Endothelial cell of umbilical vein (primary cell): Measurements from ENCODE around the gene SELENON.

Experiments
- EZH2 ChIP-seq: IDR thresholded peaks from 2 replicates; pipeline ENCODE4 v1.6.1; 2012; ENCODE audit warnings: borderline replicate concordance, low read depth, mild to moderate bottlenecking, moderate library complexity, low read length, inconsistent platforms; ENCODE audit not compliant: severe bottlenecking
- FOS ChIP-seq: IDR thresholded peaks from 2 replicates; pipeline ENCODE4 v1.6.1; 2011; ENCODE audit warnings: mild to moderate bottlenecking, low read length, moderate library complexity, borderline replicate concordance; ENCODE audit not compliant: insufficient read depth
- JUN ChIP-seq: IDR thresholded peaks from 2 replicates; pipeline ENCODE4 v1.6.1; 2011; ENCODE audit warnings: borderline replicate concordance, low read depth; ENCODE audit not compliant: insufficient read length, insufficient read depth
- POLR2A ChIP-seq: IDR thresholded peaks from 2 replicates; pipeline ENCODE4 v1.6.1; 2012; ENCODE audit warnings: low read depth, mild to moderate bottlenecking, control low read depth, low read length
- POLR2AphosphoS5 ChIP-seq: IDR thresholded peaks from 2 replicates; pipeline ENCODE4 v1.6.1; 2012; ENCODE audit warnings: low read depth, mild to moderate bottlenecking, control low read depth, low read length, moderate library complexity; ENCODE audit not compliant: insufficient read depth
- TF ChIP-seq, protein P1 (sequence below), 2 donors: IDR thresholded peaks; 1 replicate in 1 of 2; 2 replicates in 1 of 2; pipeline ENCODE4 v1.5.1; 2011; ENCODE audit warnings: low read length in 2 of 2, mild to moderate bottlenecking in 2 of 2, moderate library complexity in 2 of 2, control low read depth in 1 of 2, inconsistent platforms in 1 of 2, low read depth in 1 of 2; ENCODE audit not compliant: insufficient read depth in 1 of 2; ENCODE audit errors: extremely low read depth in 1 of 2
- TF ChIP-seq, protein P2 (sequence below): IDR thresholded peaks from 2 replicates; pipeline ENCODE4 v1.6.1; 2011; ENCODE audit not compliant: insufficient read depth, insufficient read length

DNA sequence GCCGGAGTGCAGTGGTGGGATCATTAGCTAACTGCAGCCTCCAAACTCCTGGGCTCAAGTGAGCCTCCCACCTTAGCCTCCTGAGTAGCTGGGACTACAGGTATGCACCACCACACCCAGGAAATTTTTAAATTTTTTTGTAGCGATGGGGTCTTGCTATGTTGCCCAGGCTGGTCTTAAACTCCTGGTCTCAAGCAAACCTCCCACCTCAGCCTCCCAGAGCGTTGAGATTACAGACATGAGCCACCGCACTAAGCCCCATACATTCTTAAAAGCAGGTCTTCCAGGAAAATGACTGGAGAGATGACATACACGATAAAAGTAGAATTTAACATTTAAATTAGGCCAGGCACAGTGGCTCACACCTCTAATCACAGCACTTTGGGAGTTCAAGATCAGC, 33.2 kb downstream of the SELENON start:
- TF ChIP-seq POLR2A (no peak), JUN (no peak), EZH2 (no peak), POLR2AphosphoS5 (no peak), FOS (no peak)
- TF ChIP-seq, protein P1, sequence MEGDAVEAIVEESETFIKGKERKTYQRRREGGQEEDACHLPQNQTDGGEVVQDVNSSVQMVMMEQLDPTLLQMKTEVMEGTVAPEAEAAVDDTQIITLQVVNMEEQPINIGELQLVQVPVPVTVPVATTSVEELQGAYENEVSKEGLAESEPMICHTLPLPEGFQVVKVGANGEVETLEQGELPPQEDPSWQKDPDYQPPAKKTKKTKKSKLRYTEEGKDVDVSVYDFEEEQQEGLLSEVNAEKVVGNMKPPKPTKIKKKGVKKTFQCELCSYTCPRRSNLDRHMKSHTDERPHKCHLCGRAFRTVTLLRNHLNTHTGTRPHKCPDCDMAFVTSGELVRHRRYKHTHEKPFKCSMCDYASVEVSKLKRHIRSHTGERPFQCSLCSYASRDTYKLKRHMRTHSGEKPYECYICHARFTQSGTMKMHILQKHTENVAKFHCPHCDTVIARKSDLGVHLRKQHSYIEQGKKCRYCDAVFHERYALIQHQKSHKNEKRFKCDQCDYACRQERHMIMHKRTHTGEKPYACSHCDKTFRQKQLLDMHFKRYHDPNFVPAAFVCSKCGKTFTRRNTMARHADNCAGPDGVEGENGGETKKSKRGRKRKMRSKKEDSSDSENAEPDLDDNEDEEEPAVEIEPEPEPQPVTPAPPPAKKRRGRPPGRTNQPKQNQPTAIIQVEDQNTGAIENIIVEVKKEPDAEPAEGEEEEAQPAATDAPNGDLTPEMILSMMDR (IDR thresholded peaks at IDR 0.05; ENCODE audit: extremely low read depth in 1 of 2, insufficient read depth in 1 of 2, low read depth in 1 of 2, low read length in 2 of 2): no peak
- TF ChIP-seq, protein P2, sequence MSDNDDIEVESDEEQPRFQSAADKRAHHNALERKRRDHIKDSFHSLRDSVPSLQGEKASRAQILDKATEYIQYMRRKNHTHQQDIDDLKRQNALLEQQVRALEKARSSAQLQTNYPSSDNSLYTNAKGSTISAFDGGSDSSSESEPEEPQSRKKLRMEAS: no peak
